Thyroid gland (tissue), 4 donors: ENCODE measurements around the gene CHN2.

ENCODE experiments used
- CTCF ChIP-seq, 6 experiments: fragments of 200-600 bp in 3 of 6; fragments of 450-650 bp in 3 of 6; sonication (generic) in 3 of 6; IDR thresholded peaks; one replicate each; pipeline ENCODE4 v1.5.1; 2016 to 2019; ENCODE audit warnings: antibody characterized with exemption in 6 of 6, mild to moderate bottlenecking in 2 of 6, inconsistent platforms in 1 of 6, moderate library complexity in 1 of 6
- POLR2A ChIP-seq, 2 donors: fragments of 450-650 bp; IDR thresholded peaks; one replicate each; pipeline ENCODE4 v1.6.1; 2017; ENCODE audit warnings: antibody characterized with exemption in 2 of 2, mild to moderate bottlenecking in 2 of 2, moderate library complexity in 1 of 2

- TF ChIP-seq CTCF (IDR thresholded peaks at IDR 0.05) (no peak), POLR2A (IDR thresholded peaks at IDR 0.05) (no peak)
Observed at GRCh38 chr7:29337546-29338116, 143.1 kb downstream of the CHN2 start.
